Osteoblast (primary cell): Measurements from ENCODE around the gene GRB7. TPM values are rescaled to one million over a fixed set of nuclear protein-coding genes. Genes with fewer than 3 reads are reported as not detected.

Source experiments
- DNase-seq: peaks from one replicate; pipeline ENCODE4 v3.0.0; 2011; ENCODE audit warnings: low spot score, mixed read lengths; ENCODE audit not compliant: insufficient read length; ENCODE audit errors: missing footprints
- H2AFZ ChIP-seq: 2 replicates; pipeline ENCODE4 v1.6.0; 2011; ENCODE audit warnings: mild to moderate bottlenecking, low read length
- H3K27ac ChIP-seq: 2 replicates; pipeline ENCODE4 v1.5.1; 2011; ENCODE audit warnings: mild to moderate bottlenecking, low read depth, low read length, moderate library complexity
- H3K27me3 ChIP-seq: 2 replicates; pipeline ENCODE4 v1.6.0; 2012; ENCODE audit warnings: mild to moderate bottlenecking, control low read depth, inconsistent platforms, low read length, moderate library complexity; ENCODE audit not compliant: insufficient read depth
- H3K36me3 ChIP-seq: 2 replicates; pipeline ENCODE4 v1.5.1; 2011; ENCODE audit warnings: mild to moderate bottlenecking, low read length, control low read depth, moderate library complexity; ENCODE audit not compliant: insufficient read depth
- H3K4me1 ChIP-seq: 2 replicates; pipeline ENCODE4 v1.5.1; 2011; ENCODE audit warnings: mild to moderate bottlenecking, low read length, control low read depth, moderate library complexity; ENCODE audit not compliant: insufficient read depth
- H3K4me2 ChIP-seq: 2 replicates; pipeline ENCODE4 v1.6.0; 2011; ENCODE audit warnings: mild to moderate bottlenecking, low read length; ENCODE audit not compliant: insufficient read depth
- H3K4me3 ChIP-seq: fragments of 200-600 bp; sonication (generic); 3 replicates; pipeline ENCODE4 v1.5.1; 2012; ENCODE audit warnings: mild to moderate bottlenecking, low read length, inconsistent platforms; ENCODE audit not compliant: insufficient read depth
- H3K79me2 ChIP-seq: 2 replicates; pipeline ENCODE4 v1.6.0; 2012; ENCODE audit warnings: mild to moderate bottlenecking, low read length, control low read depth, inconsistent platforms; ENCODE audit not compliant: insufficient read depth
- H3K9me3 ChIP-seq: 2 replicates; pipeline ENCODE4 v1.5.1; 2011; ENCODE audit warnings: low read depth, low read length, control low read depth
- H4K20me1 ChIP-seq: 2 replicates; pipeline ENCODE4 v1.6.0; 2012; ENCODE audit warnings: mild to moderate bottlenecking, low read length, control low read depth; ENCODE audit not compliant: insufficient read depth
- total RNA-seq: library from RNA; depleted of rRNA; stranded (reverse); fragments of >200 nt; gene quantifications from 2 replicates; pipeline ENCODE4 v1.2.3, GENCODE V29; 2012
- TF ChIP-seq, protein P1 (sequence below): IDR thresholded peaks from 2 replicates; pipeline ENCODE4 v1.5.1; 2011; ENCODE audit warnings: mild to moderate bottlenecking, low read depth, low read length, moderate library complexity; ENCODE audit errors: extremely low read depth

The GRB7 gene
- total RNA-seq, 1 donor = under 0.01 TPM

DNA sequence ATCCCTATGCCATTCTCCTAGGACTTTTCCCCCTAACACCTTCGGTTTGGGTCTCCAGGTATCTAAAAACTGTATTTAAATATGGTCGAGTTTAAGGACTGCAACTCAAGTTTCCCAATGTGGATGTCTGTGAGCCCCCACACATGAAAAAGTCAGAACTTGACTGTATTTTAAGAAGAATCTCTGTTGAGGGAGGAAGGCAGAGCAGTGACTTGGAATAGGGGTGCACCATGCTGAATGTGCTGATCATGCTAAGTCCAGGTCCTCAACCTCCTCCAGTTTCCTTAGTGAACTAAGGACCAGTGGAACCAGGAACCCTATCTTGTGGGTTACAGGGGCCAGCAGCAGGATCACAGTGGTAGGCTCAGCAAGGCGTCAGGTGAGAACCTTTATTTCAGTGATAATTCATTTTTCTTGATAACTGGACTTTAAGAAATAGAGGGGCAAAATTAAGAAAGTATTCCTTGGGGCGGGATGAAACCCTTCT lies 19.5 kb downstream of the GRB7 start:
- Histone ChIP-seq H3K27ac (no peak overlapping the region), H3K4me2 (no peak overlapping the region), H3K4me1 (peaks cover 5% of the 10 kb centered on the region), H3K9me3 (no peaks in the 10 kb centered on the region), H2AFZ (no peak overlapping the region), H3K4me3 (no peak overlapping the region), H3K27me3 (peaks cover 18% of the 10 kb centered on the region), H3K36me3 (no peaks in the 10 kb centered on the region), H3K79me2 (no peaks in the 10 kb centered on the region), H4K20me1 (no peaks in the 10 kb centered on the region)
- TF ChIP-seq, protein P1, sequence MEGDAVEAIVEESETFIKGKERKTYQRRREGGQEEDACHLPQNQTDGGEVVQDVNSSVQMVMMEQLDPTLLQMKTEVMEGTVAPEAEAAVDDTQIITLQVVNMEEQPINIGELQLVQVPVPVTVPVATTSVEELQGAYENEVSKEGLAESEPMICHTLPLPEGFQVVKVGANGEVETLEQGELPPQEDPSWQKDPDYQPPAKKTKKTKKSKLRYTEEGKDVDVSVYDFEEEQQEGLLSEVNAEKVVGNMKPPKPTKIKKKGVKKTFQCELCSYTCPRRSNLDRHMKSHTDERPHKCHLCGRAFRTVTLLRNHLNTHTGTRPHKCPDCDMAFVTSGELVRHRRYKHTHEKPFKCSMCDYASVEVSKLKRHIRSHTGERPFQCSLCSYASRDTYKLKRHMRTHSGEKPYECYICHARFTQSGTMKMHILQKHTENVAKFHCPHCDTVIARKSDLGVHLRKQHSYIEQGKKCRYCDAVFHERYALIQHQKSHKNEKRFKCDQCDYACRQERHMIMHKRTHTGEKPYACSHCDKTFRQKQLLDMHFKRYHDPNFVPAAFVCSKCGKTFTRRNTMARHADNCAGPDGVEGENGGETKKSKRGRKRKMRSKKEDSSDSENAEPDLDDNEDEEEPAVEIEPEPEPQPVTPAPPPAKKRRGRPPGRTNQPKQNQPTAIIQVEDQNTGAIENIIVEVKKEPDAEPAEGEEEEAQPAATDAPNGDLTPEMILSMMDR = no peak
- no peak for DNase-seq

DNA sequence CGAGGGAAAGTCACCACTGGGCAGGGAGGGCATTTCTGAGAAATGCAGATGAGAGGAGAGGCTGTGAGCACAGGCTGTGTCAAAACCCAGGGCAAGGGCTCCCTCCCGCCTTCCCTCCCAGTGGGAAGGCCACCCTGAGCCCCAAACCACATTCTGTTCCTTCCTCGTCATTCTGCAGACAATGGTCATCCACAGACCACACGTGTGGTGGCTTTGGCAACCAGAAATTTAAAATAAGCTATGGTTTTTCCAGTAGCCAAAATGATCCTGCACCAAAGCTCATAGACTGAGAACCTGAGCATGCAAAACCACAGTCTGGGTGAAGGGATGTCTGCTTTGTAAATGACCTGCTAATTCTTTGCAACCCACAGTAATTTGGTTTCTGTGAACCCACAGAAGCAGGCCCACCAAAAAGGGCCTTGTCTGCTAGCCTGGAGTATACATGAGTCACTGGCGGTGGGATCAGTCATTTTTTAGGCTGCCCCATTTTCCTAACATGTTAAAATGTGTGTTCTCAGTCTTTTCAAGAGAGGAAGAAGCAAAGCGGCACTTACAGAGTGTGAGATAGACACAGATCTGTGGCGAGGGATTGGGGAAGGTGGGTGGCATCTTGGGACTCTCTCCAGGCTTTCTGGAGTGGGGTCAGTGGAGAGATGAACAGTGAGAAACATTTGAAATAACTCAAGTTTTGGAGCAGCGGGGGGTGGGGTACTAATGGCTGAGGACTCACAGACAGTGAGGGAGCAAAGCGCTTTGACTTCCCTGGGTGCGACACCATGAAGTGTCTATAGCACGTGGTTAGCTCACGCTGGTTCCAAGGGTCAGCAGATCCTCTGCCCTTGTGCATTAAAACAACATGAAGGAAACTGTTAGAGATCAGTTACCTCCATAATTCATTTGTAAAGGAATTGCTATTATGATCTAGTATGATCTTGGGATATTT lies 20.5 kb downstream of the GRB7 start:
- no peak overlapping the region for H3K4me3 ChIP-seq
- H3K9me3 ChIP-seq = no peaks in the 10 kb centered on the region
- no peaks in the 10 kb centered on the region for H3K79me2 ChIP-seq
- no peak overlapping the region for H2AFZ ChIP-seq
- peak; percentile 71 for DNase-seq
- no peak overlapping the region for H3K27ac ChIP-seq
- peaks cover 18% of the 10 kb centered on the region for H3K27me3 ChIP-seq
- H3K4me2 ChIP-seq = no peak overlapping the region
- no peaks in the 10 kb centered on the region for H4K20me1 ChIP-seq
- H3K4me1 ChIP-seq = peaks cover 5% of the 10 kb centered on the region
- no peaks in the 10 kb centered on the region for H3K36me3 ChIP-seq
- TF ChIP-seq, protein P1 = no peak

DNA sequence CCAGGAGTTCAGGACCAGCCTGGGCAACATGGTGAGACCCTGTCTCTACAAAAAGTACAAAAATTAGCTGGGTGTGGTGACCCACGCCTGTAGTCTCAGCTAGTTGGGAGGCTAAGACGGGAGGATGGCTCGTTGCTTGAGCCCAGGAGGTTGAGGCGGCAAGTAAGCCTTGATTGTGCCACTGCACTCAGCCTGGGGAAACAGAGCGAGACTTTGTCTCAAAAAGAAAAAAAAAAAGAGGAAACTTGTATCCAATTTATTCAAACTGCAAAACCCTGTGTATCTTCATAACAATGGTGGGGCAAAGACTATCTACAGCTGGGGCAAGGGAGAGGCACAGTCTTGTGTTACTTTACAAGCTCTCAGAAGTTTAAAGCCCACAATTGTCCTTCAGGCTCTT lies 21.5 kb downstream of the GRB7 start:
- no peak for DNase-seq
- Histone ChIP-seq H3K36me3 (no peaks in the 10 kb centered on the region), H4K20me1 (no peaks in the 10 kb centered on the region), H3K4me2 (no peak overlapping the region), H2AFZ (no peak overlapping the region), H3K4me1 (peaks cover 5% of the 10 kb centered on the region), H3K9me3 (no peaks in the 10 kb centered on the region), H3K79me2 (no peaks in the 10 kb centered on the region), H3K27me3 (peaks cover 19% of the 10 kb centered on the region), H3K27ac (no peak overlapping the region), H3K4me3 (no peak overlapping the region)
- TF ChIP-seq, protein P1 = no peak

DNA sequence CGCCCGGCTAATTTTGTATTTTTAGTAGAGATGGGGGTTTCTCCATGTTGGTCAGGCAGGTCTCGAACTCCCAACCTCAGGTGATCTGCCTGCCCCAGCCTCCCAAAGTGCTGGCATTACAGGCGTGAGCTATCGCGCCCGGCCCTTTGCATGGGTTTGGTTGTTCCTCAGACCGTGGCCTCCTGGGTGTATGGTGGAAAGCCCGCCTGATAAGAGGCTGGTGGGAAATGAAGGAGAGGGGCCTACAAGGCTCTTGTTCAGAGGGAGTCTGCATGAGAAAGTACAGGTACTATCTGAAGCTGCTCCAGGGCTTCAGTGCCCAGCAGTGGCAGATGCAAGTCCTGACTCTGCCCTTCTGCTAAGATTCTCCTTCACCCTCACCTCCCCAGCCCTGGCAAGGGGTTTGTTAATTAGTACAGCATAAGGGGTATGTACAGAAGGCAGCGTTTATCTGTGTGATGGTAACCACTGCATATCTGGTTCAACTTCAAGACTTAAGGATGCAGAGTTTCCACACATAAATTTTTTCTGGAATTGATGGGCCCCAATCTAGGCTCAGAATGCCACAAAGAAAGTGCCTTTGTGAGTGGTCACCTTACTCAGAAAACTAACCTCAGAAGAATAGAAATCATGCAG lies 24.2 kb downstream of the GRB7 start:
- DNase-seq = no peak
- no peak overlapping the region for H3K4me2 ChIP-seq
- no peak overlapping the region for H2AFZ ChIP-seq
- TF ChIP-seq, protein P1 = no peak
- H3K4me3 ChIP-seq = no peak overlapping the region
- H4K20me1 ChIP-seq = no peaks in the 10 kb centered on the region
- H3K79me2 ChIP-seq = no peaks in the 10 kb centered on the region
- no peaks in the 10 kb centered on the region for H3K4me1 ChIP-seq
- peaks cover 2% of the 10 kb centered on the region for H3K9me3 ChIP-seq
- no peaks in the 10 kb centered on the region for H3K36me3 ChIP-seq
- no peak overlapping the region for H3K27ac ChIP-seq
- H3K27me3 ChIP-seq = peaks cover 36% of the 10 kb centered on the region
